Upper lobe of left lung (tissue), 6 donors: Measurements from ENCODE around the gene RBM10. TPM values are rescaled to one million over a fixed set of nuclear protein-coding genes. Genes with fewer than 3 reads are reported as not detected.

Source experiments
- ATAC-seq, 2 donors: fragments of 200-7000 bp; cut with Tn5 transposase; one replicate each; pipeline ENCODE4 v1.9.1; 2022; ENCODE audit warnings: mild to moderate bottlenecking in 2 of 2, moderate library complexity in 2 of 2; ENCODE audit not compliant: low FRiP score in 2 of 2
- DNase-seq, 2 donors: peaks; one replicate each; pipeline ENCODE4 v3.0.0-alpha.2; 2019 to 2020
- H3K27ac ChIP-seq, 4 donors: fragments of 200-600 bp; sonication (generic); one replicate each; pipeline ENCODE4 v1.5.1; 2016 to 2019
- H3K27me3 ChIP-seq, 4 donors: fragments of 200-600 bp; sonication (generic); one replicate each; pipeline ENCODE4 v1.5.1; 2017 to 2019
- H3K36me3 ChIP-seq, 4 donors: fragments of 200-600 bp; sonication (generic); one replicate each; pipeline ENCODE4 v1.5.1; 2016 to 2019
- H3K4me1 ChIP-seq, 4 donors: fragments of 200-600 bp; sonication (generic); one replicate each; pipeline ENCODE4 v1.5.1; 2018 to 2019
- H3K4me3 ChIP-seq, 4 donors: fragments of 200-600 bp; sonication (generic); one replicate each; pipeline ENCODE4 v1.5.1; 2017 to 2019; ENCODE audit warnings: mild to moderate bottlenecking in 2 of 4, moderate library complexity in 1 of 4
- H3K9me3 ChIP-seq, 4 donors: fragments of 200-600 bp; sonication (generic); one replicate each; pipeline ENCODE4 v1.5.1; 2018 to 2019
- EP300 ChIP-seq, 4 donors: sonication (generic); formaldehyde crosslinking; IDR thresholded peaks; one replicate each; pipeline ENCODE4 v1.5.1; 2017; ENCODE audit warnings: antibody characterized with exemption in 4 of 4, control low read depth in 2 of 4
- POLR2A ChIP-seq, 4 donors: fragments of 450-650 bp; IDR thresholded peaks; one replicate each; pipeline ENCODE4 v1.5.1; 2016 to 2017; ENCODE audit warnings: antibody characterized with exemption in 4 of 4, mild to moderate bottlenecking in 2 of 4
- POLR2AphosphoS5 ChIP-seq, 2 donors: sonication (generic); formaldehyde crosslinking; IDR thresholded peaks; one replicate each; pipeline ENCODE4 v1.5.1; 2017; ENCODE audit warnings: antibody characterized with exemption in 2 of 2
- WGBS, 2 donors: methylation state at CpG; one replicate each; pipeline ENCODE4 v1.1.5; 2017 to 2018; 5-methylcytosine and 5-hydroxymethylcytosine counted together
- total RNA-seq, 6 donors: library from RNA; depleted of rRNA in 4 of 6; stranded (reverse); fragments of >200 nt in 4 of 6; gene quantifications; one replicate each; pipeline versions ENCODE4 v1.1.0 to v1.2.1, GENCODE V29; 2016 to 2021
- TF ChIP-seq, protein P1 (sequence below), 6 experiments: fragments of 450-650 bp in 4 of 6; fragments of 200-600 bp in 2 of 6; sonication (generic) in 2 of 6; IDR thresholded peaks; one replicate each; pipeline ENCODE4 v1.5.1; 2016 to 2019; ENCODE audit warnings: antibody characterized with exemption in 6 of 6
- donor health status: DM: no; HTN: no; CAD: no; lungs with moderate emphysema.
- donor health status: DM: no; HTN: yes; CAD: no; lungs with severe emphysema.

RBM10 gene
- total RNA-seq, 6 donors from 2014 or later, result 29.2 to 59.7 (median 32.5) TPM

DNA sequence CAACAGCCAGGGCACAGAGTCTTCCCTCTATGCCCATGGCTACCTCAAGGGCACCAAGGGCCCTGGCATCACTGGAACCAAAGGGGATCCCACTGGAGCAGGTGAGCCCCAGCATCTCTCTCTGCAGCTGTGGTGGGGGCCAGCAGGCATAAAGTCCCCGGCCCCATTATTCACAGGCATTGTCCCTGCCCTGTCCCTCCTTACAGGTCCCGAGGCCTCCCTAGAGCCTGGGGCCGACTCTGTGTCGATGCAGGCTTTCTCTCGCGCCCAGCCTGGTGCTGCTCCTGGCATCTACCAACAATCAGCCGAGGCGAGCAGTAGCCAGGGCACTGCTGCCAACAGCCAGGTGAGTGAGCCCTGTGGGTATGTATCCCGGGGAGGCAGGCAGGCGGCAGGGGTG lies 36.3 kb downstream of the RBM10 start:
- H3K4me3 ChIP-seq, result no peak overlapping the region
- TF ChIP-seq POLR2A (IDR thresholded peaks at IDR 0.05) (no peak), POLR2AphosphoS5 (IDR thresholded peaks at IDR 0.05) (no peak), EP300 (IDR thresholded peaks at IDR 0.05) (no peak)
- TF ChIP-seq, protein P1, sequence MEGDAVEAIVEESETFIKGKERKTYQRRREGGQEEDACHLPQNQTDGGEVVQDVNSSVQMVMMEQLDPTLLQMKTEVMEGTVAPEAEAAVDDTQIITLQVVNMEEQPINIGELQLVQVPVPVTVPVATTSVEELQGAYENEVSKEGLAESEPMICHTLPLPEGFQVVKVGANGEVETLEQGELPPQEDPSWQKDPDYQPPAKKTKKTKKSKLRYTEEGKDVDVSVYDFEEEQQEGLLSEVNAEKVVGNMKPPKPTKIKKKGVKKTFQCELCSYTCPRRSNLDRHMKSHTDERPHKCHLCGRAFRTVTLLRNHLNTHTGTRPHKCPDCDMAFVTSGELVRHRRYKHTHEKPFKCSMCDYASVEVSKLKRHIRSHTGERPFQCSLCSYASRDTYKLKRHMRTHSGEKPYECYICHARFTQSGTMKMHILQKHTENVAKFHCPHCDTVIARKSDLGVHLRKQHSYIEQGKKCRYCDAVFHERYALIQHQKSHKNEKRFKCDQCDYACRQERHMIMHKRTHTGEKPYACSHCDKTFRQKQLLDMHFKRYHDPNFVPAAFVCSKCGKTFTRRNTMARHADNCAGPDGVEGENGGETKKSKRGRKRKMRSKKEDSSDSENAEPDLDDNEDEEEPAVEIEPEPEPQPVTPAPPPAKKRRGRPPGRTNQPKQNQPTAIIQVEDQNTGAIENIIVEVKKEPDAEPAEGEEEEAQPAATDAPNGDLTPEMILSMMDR (IDR thresholded peaks at IDR 0.05), result no peak
- no peak overlapping the region for H3K27ac ChIP-seq
- H3K36me3 ChIP-seq, result peaks cover 7 to 90% (median 49%) of the 10 kb centered on the region in 4 donors
- ATAC-seq (no peak), DNase-seq (no peak)
- no peaks in the 10 kb centered on the region for H3K27me3 ChIP-seq
- H3K9me3 ChIP-seq, result no peaks in the 10 kb centered on the region
- H3K4me1 ChIP-seq, result no peaks in the 10 kb centered on the region
- 94% methylated on average over 10 of the region's 10 CpGs; no CpG with 5 or more reads in 1 of the 2 donors for WGBS, 2 donors

DNA sequence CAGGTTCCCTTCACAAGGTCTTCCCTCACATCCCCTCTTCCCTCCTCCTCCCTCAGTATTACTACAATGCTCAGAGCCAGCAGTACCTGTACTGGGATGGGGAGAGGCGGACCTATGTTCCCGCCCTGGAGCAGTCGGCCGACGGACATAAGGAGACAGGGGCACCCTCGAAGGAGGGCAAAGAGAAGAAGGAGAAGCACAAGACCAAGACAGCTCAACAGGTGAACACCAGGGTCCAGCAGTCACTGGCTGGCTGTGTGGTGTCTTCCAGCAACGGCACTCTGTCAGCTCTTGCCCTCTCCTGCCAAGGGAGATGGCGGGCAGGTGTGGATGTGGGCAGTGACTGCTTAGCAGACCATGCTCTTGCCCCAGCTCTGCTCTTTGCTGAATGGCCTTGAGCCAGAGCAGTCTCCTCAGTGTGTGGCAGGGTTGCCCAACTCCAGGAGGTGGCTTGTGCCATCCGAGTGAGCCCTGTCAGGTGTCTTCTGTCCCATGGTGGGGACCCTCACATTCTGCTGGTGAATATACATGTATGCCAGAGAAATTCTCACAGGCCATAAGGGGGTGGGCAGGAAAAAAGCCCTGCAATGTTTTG lies 37.2 kb downstream of the RBM10 start:
- no peaks in the 10 kb centered on the region for H3K9me3 ChIP-seq
- no peak for TF ChIP-seq EP300 (IDR thresholded peaks at IDR 0.05)
- TF ChIP-seq POLR2AphosphoS5 (IDR thresholded peaks at IDR 0.05), result no peak
- no peak for TF ChIP-seq POLR2A (IDR thresholded peaks at IDR 0.05)
- TF ChIP-seq, protein P1 (IDR thresholded peaks at IDR 0.05), result no peak
- no peaks in the 10 kb centered on the region for H3K4me1 ChIP-seq
- DNase-seq (no peak), ATAC-seq (no peak)
- H3K27me3 ChIP-seq, result no peaks in the 10 kb centered on the region
- WGBS, 2 donors, result 79 to 93% methylated on average over 8 to 9 of the region's 9 CpGs
- H3K4me3 ChIP-seq, result no peak overlapping the region
- no peak overlapping the region for H3K27ac ChIP-seq
- H3K36me3 ChIP-seq, result peaks cover 7 to 92% (median 48%) of the 10 kb centered on the region in 4 donors

DNA sequence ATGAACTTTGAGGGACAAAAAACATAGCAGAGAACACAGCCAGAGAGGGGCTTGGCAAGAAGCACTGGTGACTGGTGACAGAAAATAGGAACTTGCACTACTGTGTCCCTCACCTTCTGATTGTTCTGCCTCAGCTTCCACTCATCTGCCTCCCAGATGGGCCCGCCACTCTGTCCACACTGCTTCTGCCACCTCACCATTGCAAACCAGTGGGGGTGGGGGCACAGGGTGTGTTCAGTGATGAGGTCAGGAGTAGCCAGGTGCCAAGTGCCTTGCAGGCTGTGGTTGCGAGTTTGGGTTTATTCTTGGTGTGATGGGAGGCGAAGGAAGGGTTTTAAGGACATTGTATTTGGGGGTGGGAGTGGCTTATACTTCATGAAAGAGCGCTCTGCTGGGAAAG lies 39.5 kb downstream of the RBM10 start:
- TF ChIP-seq, protein P1 (IDR thresholded peaks at IDR 0.05), result no peak
- no peak for TF ChIP-seq EP300 (IDR thresholded peaks at IDR 0.05)
- TF ChIP-seq POLR2AphosphoS5 (IDR thresholded peaks at IDR 0.05), result no peak
- no peak for TF ChIP-seq POLR2A (IDR thresholded peaks at IDR 0.05)
- no peak for DNase-seq
- no peak for ATAC-seq
- H3K4me1 ChIP-seq, result no peaks in the 10 kb centered on the region
- H3K9me3 ChIP-seq, result no peaks in the 10 kb centered on the region
- H3K27ac ChIP-seq, result no peak overlapping the region
- 84 to 100% methylated on average over 3 to 4 of the region's 4 CpGs for WGBS, 2 donors
- no peak overlapping the region for H3K4me3 ChIP-seq
- no peaks in the 10 kb centered on the region for H3K27me3 ChIP-seq
- peaks cover 7 to 70% (median 38%) of the 10 kb centered on the region in 4 donors for H3K36me3 ChIP-seq

DNA sequence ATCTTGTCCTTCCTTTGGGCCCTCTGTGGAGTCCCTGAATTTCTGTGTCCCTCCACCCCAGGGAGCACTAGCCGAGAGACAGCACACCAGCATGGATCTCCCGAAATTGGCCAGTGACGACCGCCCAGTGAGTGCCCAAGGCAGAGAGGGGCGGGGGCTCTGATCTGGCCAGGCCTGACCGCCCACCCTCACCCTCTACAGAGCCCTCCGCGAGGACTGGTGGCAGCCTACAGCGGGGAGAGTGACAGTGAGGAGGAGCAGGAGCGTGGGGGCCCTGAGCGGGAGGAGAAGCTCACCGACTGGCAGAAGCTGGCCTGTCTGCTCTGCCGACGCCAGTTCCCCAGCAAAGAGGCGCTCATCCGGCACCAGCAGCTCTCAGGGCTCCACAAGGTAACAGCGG lies 40.2 kb downstream of the RBM10 start:
- H3K36me3 ChIP-seq, result peaks cover 7 to 63% (median 35%) of the 10 kb centered on the region in 4 donors
- ATAC-seq, result no peak
- WGBS, 2 donors, result 86 to 97% methylated on average over 5 to 17 of the region's 17 CpGs
- no peak for TF ChIP-seq POLR2AphosphoS5 (IDR thresholded peaks at IDR 0.05)
- TF ChIP-seq POLR2A (IDR thresholded peaks at IDR 0.05), result no peak
- TF ChIP-seq, protein P1 (IDR thresholded peaks at IDR 0.05), result no peak
- TF ChIP-seq EP300 (IDR thresholded peaks at IDR 0.05), result no peak
- no peaks in the 10 kb centered on the region for H3K9me3 ChIP-seq
- H3K4me1 ChIP-seq, result no peaks in the 10 kb centered on the region
- no peak overlapping the region for H3K4me3 ChIP-seq
- H3K27me3 ChIP-seq, result no peaks in the 10 kb centered on the region
- no peak for DNase-seq
- no peak overlapping the region for H3K27ac ChIP-seq
